NCI-H2196 treated with DMSO at 0.1 percent for 48 hours (cell line): ENCODE data around the gene CLTCL1.

Source experiments
- DNase-seq: peaks from one replicate; lab custom pipeline; 2025; ENCODE audit not compliant: unreplicated experiment; lab: John Stamatoyannopoulos, UW

CLTCL1 gene

GRCh38 chr22:19134176-19134831 is 157.2 kb downstream of the CLTCL1 start:
- no peak for DNase-seq

- DNase-seq, result no peak
These were observed 158.0 kb downstream of the CLTCL1 start for GRCh38 chr22:19133561-19133960.

GRCh38 chr22:19132693-19133400 is 158.7 kb downstream of the CLTCL1 start:
- no peak for DNase-seq

- no peak for DNase-seq
These were observed 159.4 kb downstream of the CLTCL1 start for GRCh38 chr22:19132153-19132552.

- no peak for DNase-seq
These were observed 159.9 kb downstream of the CLTCL1 start for GRCh38 chr22:19131685-19132015.

GRCh38 chr22:19130959-19131684 is 160.4 kb downstream of the CLTCL1 start, which contains the start of gene TSSK2:
TSS of gene TSSK2 (plus strand) at chr22:19131308. CDS start at chr22:19131400, 92 bp downstream.
- no peak for DNase-seq

- DNase-seq, result no peak
These were observed 161.6 kb downstream of the CLTCL1 start for GRCh38 chr22:19129871-19130270.
